Adrenal gland (tissue), 12 donors: ENCODE results near the gene SHMT2. TPM values are rescaled to one million over a fixed set of nuclear protein-coding genes. Genes with fewer than 3 reads are reported as not detected.

Experiments used
- DNase-seq, 7 donors: peaks; one replicate each; pipeline ENCODE4 v3.0.0-alpha.2; 2019 to 2020
- H3K27ac ChIP-seq, 5 donors: fragments of 200-600 bp; sonication (generic) in 4 of 5; 1 replicate in 3 of 5; 2 replicates in 2 of 5; pipeline versions ENCODE4 v1.5.1 to v1.8.0; 2016 to 2020; ENCODE audit warnings: mild to moderate bottlenecking in 1 of 5
- H3K27me3 ChIP-seq: fragments of 200-600 bp; 2 replicates; pipeline ENCODE4 v1.8.0; 2021
- H3K36me3 ChIP-seq, 2 donors: fragments of 200-600 bp; replicated peaks in 1 of 2; 1 replicate in 1 of 2; 2 replicates in 1 of 2; pipeline versions ENCODE4 v1.5.1 to v1.8.0; 2018 to 2022
- H3K4me1 ChIP-seq, 2 donors: fragments of 200-600 bp; replicated peaks in 1 of 2; 1 replicate in 1 of 2; 2 replicates in 1 of 2; pipeline versions ENCODE4 v1.5.1 to v1.8.0; 2018 to 2021
- H3K4me3 ChIP-seq, 4 donors: fragments of 200-600 bp; sonication (generic) in 3 of 4; one replicate each; pipeline ENCODE4 v1.5.1; 2016 to 2018
- H3K9me3 ChIP-seq, 3 donors: fragments of 200-600 bp; sonication (generic) in 1 of 3; replicated peaks in 1 of 3; 1 replicate in 2 of 3; 2 replicates in 1 of 3; pipeline versions ENCODE4 v1.5.1 to v1.8.0; 2016 to 2021
- CTCF ChIP-seq, 6 experiments: fragments of 450-650 bp in 4 of 6; fragments of 200-600 bp in 2 of 6; sonication (generic) in 1 of 6; IDR thresholded peaks; 1 replicate in 5 of 6; 2 replicates in 1 of 6; pipeline versions ENCODE4 v1.5.1 to v1.8.0; 2016 to 2021; ENCODE audit warnings: antibody characterized with exemption in 6 of 6, mild to moderate bottlenecking in 2 of 6, moderate library complexity in 1 of 6
- POLR2A ChIP-seq, 2 donors: fragments of 450-650 bp; IDR thresholded peaks; one replicate each; pipeline ENCODE4 v1.6.1; 2017; ENCODE audit warnings: antibody characterized with exemption in 2 of 2, mild to moderate bottlenecking in 2 of 2, moderate library complexity in 1 of 2
- WGBS, 4 donors: extraction: QIAGEN DNeasy Blood & Tissue Kit in 2 of 4; methylation state at CpG; one replicate each; pipeline versions ENCODE4 v1.1.5 to v1.1.7; 2013 to 2017; 5-methylcytosine and 5-hydroxymethylcytosine counted together
- intact Hi-C, 2 donors: fragments of 100-400 bp; cut with DNase I; formaldehyde crosslinking; loops; one replicate each; pipeline versions ENCODE4 v1.14.1 to v1.15.0; 2022 to 2023
- polyA plus RNA-seq, 3 donors: library from polyadenylated mRNA; stranded (reverse); fragments of 200-250 nt in 2 of 3; fragments of 350-450 nt in 1 of 3; fragmentation: Illumina TruSeq in 1 of 3; extraction: RNeasy Lipid Tissue Mini Kit (QIAGEN cat#74804) in 1 of 3; gene quantifications; one replicate each; pipeline ENCODE4 v1.2.3, GENCODE V29; 2013 to 2014
- total RNA-seq, 9 donors: library from RNA; depleted of rRNA in 4 of 9; stranded (reverse); fragments of >200 nt in 4 of 9; fragments of 120-200 nt in 1 of 9; fragmentation: NEBNext Ultra II Directional in 1 of 9; extraction: Animal tissue kit (Norgen Biotek cat#: 25700) in 1 of 9; gene quantifications; one replicate each; pipeline versions ENCODE4 v1.1.0 to v1.2.4, GENCODE V29; 2013 to 2023
- donor health status: healthy with polysubstance abuse.
- donor health status: Bipolar disorder and iron deficiency.
- donor health status: DM: yes; HTN: yes; CAD: no.
- donor health status: DM: no; HTN: no; CAD: no.
- donor health status: DM: no; HTN: no; CAD: no.
- donor health status: DM: yes; HTN: yes; CAD: no.

SHMT2 gene
- total and polyA plus RNA-seq, 12 donors = 25.2 to 94.7 (median 65.0) TPM

GRCh38 chr12:57250541-57250940, 21.0 kb downstream of the SHMT2 start:
- Histone ChIP-seq H3K27ac (no peak overlapping the region), H3K27me3 (no peaks in the 10 kb centered on the region), H3K36me3 (peaks cover 0 to 6% of the 10 kb centered on the region in 2 donors), H3K4me1 (no peaks in the 10 kb centered on the region), H3K9me3 (no peaks in the 10 kb centered on the region), H3K4me3 (no peak overlapping the region)
- TF ChIP-seq CTCF (IDR thresholded peaks at IDR 0.05) (no peak), POLR2A (IDR thresholded peaks at IDR 0.05) (no peak)
- DNase-seq = no peak
- 73 to 84% (median 78%) methylated on average over 3 of the region's 3 CpGs for WGBS, 4 donors
- intact Hi-C loops = no loop called here

GRCh38 chr12:57250956-57251355, 21.4 kb downstream of the SHMT2 start, which contains the start of gene STAC3:
Gene STAC3, minus strand, starts transcription at chr12:57251187. Its CDS starts 1,551 bp downstream, at chr12:57249636.
- no peak for TF ChIP-seq CTCF (IDR thresholded peaks at IDR 0.05)
- no peak for TF ChIP-seq POLR2A (IDR thresholded peaks at IDR 0.05)
- no peaks in the 10 kb centered on the region for H3K27me3 ChIP-seq
- no peak within 1 kb of the TSS for H3K4me3 ChIP-seq
- WGBS, 4 donors = 49 to 81% (median 71%) methylated on average over 7 of the region's 7 CpGs
- no peaks in the 10 kb centered on the region for H3K9me3 ChIP-seq
- intact Hi-C loops = no loop called here
- H3K4me1 ChIP-seq = no peaks in the 10 kb centered on the region
- DNase-seq = peak in 1 of 7 donors; percentile 42
- peaks cover 0 to 9% of the 10 kb centered on the region in 2 donors for H3K36me3 ChIP-seq
- no peak within 1 kb of the TSS for H3K27ac ChIP-seq

- intact Hi-C loops = no loop called here
- no peaks in the 10 kb centered on the region for H3K9me3 ChIP-seq
- H3K4me1 ChIP-seq = peaks cover 8 to 11% of the 10 kb centered on the region in 2 donors
- H3K36me3 ChIP-seq = peaks cover 0 to 44% of the 10 kb centered on the region in 2 donors
- no peaks in the 10 kb centered on the region for H3K27me3 ChIP-seq
- peak in 1 of 7 donors; percentile 44 for DNase-seq
- no peak overlapping the region for H3K4me3 ChIP-seq
- no peak overlapping the region for H3K27ac ChIP-seq
- TF ChIP-seq POLR2A (IDR thresholded peaks at IDR 0.05) = no peak
- no peak for TF ChIP-seq CTCF (IDR thresholded peaks at IDR 0.05)
- 90 to 96% (median 94%) methylated on average over 11 to 14 of the region's 14 CpGs for WGBS, 4 donors
Measured at GRCh38 chr12:57254506-57255280, 25.2 kb downstream of the SHMT2 start.

- TF ChIP-seq POLR2A (IDR thresholded peaks at IDR 0.05) = no peak
- no peak for TF ChIP-seq CTCF (IDR thresholded peaks at IDR 0.05)
- WGBS, 4 donors = 92 to 95% (median 93%) methylated on average over 5 to 6 of the region's 6 CpGs
- Histone ChIP-seq H3K36me3 (peaks cover 0 to 50% of the 10 kb centered on the region in 2 donors), H3K4me3 (no peak overlapping the region), H3K27ac (no peak overlapping the region), H3K4me1 (peaks cover 11 to 13% of the 10 kb centered on the region in 2 donors), H3K9me3 (no peaks in the 10 kb centered on the region), H3K27me3 (no peaks in the 10 kb centered on the region)
- DNase-seq = peak in 1 of 7 donors; percentile 31
- intact Hi-C loops = no loop called here
Measured at GRCh38 chr12:57255916-57256315, 26.4 kb downstream of the SHMT2 start.
